Spleen (tissue), 11 donors: Measurements from ENCODE around the gene TMEM223. TPM values are rescaled to one million over a fixed set of nuclear protein-coding genes. Genes with fewer than 3 reads are reported as not detected.

Source experiments
- DNase-seq: peaks from one replicate; pipeline ENCODE4 v3.0.0-alpha.2; 2020
- H3K27ac ChIP-seq, 8 donors: fragments of 200-600 bp; sonication (generic) in 7 of 8; 1 replicate in 4 of 8; 2 replicates in 4 of 8; pipeline versions ENCODE4 v1.5.0 to v1.8.0; 2016 to 2021; ENCODE audit warnings: inconsistent platforms in 4 of 8, mild to moderate bottlenecking in 4 of 8, moderate library complexity in 1 of 8
- H3K27me3 ChIP-seq, 7 donors: fragments of 200-600 bp; sonication (generic) in 6 of 7; replicated peaks in 1 of 7; 1 replicate in 4 of 7; 2 replicates in 3 of 7; pipeline versions ENCODE4 v1.5.0 to v1.8.0; 2016 to 2021; ENCODE audit warnings: inconsistent platforms in 3 of 7, mild to moderate bottlenecking in 1 of 7
- H3K36me3 ChIP-seq, 6 donors: fragments of 200-600 bp; sonication (generic) in 5 of 6; 1 replicate in 4 of 6; 2 replicates in 2 of 6; pipeline versions ENCODE4 v1.5.0 to v1.8.0; 2016 to 2021; ENCODE audit warnings: inconsistent platforms in 2 of 6
- H3K4me1 ChIP-seq, 6 donors: fragments of 200-600 bp; sonication (generic) in 5 of 6; 1 replicate in 3 of 6; 2 replicates in 3 of 6; pipeline versions ENCODE4 v1.5.0 to v1.8.0; 2016 to 2021; ENCODE audit warnings: inconsistent platforms in 3 of 6
- H3K4me3 ChIP-seq, 8 donors: fragments of 200-600 bp; sonication (generic) in 7 of 8; 1 replicate in 4 of 8; 2 replicates in 4 of 8; pipeline versions ENCODE4 v1.5.0 to v1.8.0; 2016 to 2021; ENCODE audit warnings: inconsistent platforms in 4 of 8, mild to moderate bottlenecking in 4 of 8, moderate library complexity in 2 of 8
- H3K9me3 ChIP-seq, 8 donors: fragments of 200-600 bp; sonication (generic) in 7 of 8; 1 replicate in 4 of 8; 2 replicates in 4 of 8; pipeline versions ENCODE4 v1.5.0 to v1.8.0; 2016 to 2021; ENCODE audit warnings: inconsistent platforms in 4 of 8
- POLR2A ChIP-seq, 3 donors: fragments of 450-650 bp; IDR thresholded peaks; one replicate each; pipeline ENCODE4 v1.5.1; 2017; ENCODE audit warnings: antibody characterized with exemption in 3 of 3, mild to moderate bottlenecking in 1 of 3
- POLR2AphosphoS5 ChIP-seq, 3 donors: sonication (generic); formaldehyde crosslinking; IDR thresholded peaks; one replicate each; pipeline ENCODE4 v1.5.1; 2017; ENCODE audit warnings: antibody characterized with exemption in 3 of 3
- WGBS, 5 donors: extraction: QIAGEN DNeasy Blood & Tissue Kit in 3 of 5; methylation state at CpG; one replicate each; pipeline versions ENCODE4 v1.1.5 to v1.1.7; 2013 to 2018; 5-methylcytosine and 5-hydroxymethylcytosine counted together
- intact Hi-C: fragments of 100-400 bp; cut with DNase I; formaldehyde crosslinking; loops from one replicate; pipeline ENCODE4 v1.15.0; 2023; ENCODE audit warnings: low total_unique reads
- polyA plus RNA-seq, 3 donors: library from polyadenylated mRNA; stranded (reverse); fragments of 200-250 nt; gene quantifications; one replicate each; pipeline ENCODE4 v1.2.1, GENCODE V29; 2013
- total RNA-seq, 7 donors: library from RNA; depleted of rRNA in 3 of 7; stranded (reverse); fragments of >200 nt in 3 of 7; fragmentation: NEBNext Ultra II Directional in 4 of 7; extraction: Animal tissue kit (Norgen Biotek cat#: 25700) in 4 of 7; gene quantifications; one replicate each; pipeline versions ENCODE4 v1.1.0 to v1.2.1, GENCODE V29; 2016 to 2021
- TF ChIP-seq, protein P1 (sequence below), 11 experiments: fragments of 200-600 bp in 7 of 11; fragments of 450-650 bp in 4 of 11; sonication (generic) in 4 of 11; IDR thresholded peaks in 8 of 11; conservative IDR thresholded peaks in 3 of 11; 1 replicate in 7 of 11; 2 replicates in 4 of 11; pipeline versions ENCODE4 v1.4.0 to v1.8.0; 2016 to 2021; ENCODE audit warnings: antibody characterized with exemption in 11 of 11, inconsistent platforms in 4 of 11, mild to moderate bottlenecking in 1 of 11
- donor health status: healthy with polysubstance abuse.
- donor health status: DM: no; HTN: no; CAD: no; lungs with moderate emphysema.
- donor health status: DM: no; HTN: no; CAD: no.
- donor health status: Bipolar disorder and iron deficiency.
- donor health status: healthy.
- donor health status: DM: no; HTN: no; CAD: no.
- donor health status: DM: yes; HTN: yes; CAD: no.

The TMEM223 gene
- total and polyA plus RNA-seq, 10 donors = 11.2 to 32.8 (median 21.0) TPM

DNA sequence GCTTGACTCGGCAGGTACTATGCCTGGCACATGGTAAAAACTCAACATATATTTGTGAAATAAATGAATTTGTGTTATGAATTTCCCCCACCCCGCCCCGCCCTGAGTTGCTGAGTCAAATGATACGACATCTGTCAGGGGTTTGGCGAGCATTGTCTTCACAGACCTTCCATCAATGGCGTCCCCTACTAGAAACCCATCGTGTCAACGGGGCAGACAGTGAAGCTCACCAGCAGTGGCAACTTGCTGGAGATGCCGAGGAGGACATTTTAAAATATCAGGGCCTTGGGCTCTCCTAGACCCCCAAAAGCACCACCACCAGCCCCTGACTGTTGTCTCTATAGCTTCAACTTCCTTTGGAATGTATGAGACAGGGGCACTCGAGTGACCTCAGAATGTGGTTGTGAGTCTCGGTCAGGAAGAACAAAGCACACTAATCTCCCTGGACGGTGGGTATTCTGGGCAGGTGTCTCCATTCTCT lies 14.2 kb upstream of the TMEM223 start:
- H3K27me3 ChIP-seq = no peaks in the 10 kb centered on the region
- H3K4me1 ChIP-seq = peaks cover 13 to 65% (median 42%) of the 10 kb centered on the region in 6 donors
- TF ChIP-seq, protein P1, sequence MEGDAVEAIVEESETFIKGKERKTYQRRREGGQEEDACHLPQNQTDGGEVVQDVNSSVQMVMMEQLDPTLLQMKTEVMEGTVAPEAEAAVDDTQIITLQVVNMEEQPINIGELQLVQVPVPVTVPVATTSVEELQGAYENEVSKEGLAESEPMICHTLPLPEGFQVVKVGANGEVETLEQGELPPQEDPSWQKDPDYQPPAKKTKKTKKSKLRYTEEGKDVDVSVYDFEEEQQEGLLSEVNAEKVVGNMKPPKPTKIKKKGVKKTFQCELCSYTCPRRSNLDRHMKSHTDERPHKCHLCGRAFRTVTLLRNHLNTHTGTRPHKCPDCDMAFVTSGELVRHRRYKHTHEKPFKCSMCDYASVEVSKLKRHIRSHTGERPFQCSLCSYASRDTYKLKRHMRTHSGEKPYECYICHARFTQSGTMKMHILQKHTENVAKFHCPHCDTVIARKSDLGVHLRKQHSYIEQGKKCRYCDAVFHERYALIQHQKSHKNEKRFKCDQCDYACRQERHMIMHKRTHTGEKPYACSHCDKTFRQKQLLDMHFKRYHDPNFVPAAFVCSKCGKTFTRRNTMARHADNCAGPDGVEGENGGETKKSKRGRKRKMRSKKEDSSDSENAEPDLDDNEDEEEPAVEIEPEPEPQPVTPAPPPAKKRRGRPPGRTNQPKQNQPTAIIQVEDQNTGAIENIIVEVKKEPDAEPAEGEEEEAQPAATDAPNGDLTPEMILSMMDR (IDR thresholded peaks at IDR 0.05 in 8 of 11, conservative IDR thresholded peaks at IDR 0.05 in 3 of 11) = no peak
- no peak for TF ChIP-seq POLR2AphosphoS5 (IDR thresholded peaks at IDR 0.05)
- TF ChIP-seq POLR2A (IDR thresholded peaks at IDR 0.05) = no peak
- no peaks in the 10 kb centered on the region for H3K9me3 ChIP-seq
- intact Hi-C loops = no loop called here
- H3K36me3 ChIP-seq = peaks cover 3 to 44% (median 26%) of the 10 kb centered on the region in 6 donors
- peak overlapping the region; percentile 68 to 94 (median 86) for H3K4me3 ChIP-seq
- peak overlapping the region; percentile 87 to 99 (median 96) for H3K27ac ChIP-seq
- DNase-seq = no peak
- 22 to 31% (median 28%) methylated on average over 12 of the region's 12 CpGs for WGBS, 5 donors

- intact Hi-C loops = no loop called here
- H3K27ac ChIP-seq = peak within 1 kb of the TSS; percentile 87 to 99 (median 96)
- peaks cover 4 to 51% (median 33%) of the 10 kb centered on the region in 6 donors for H3K36me3 ChIP-seq
- WGBS, 5 donors = 0 to 1% (median 1%) methylated on average over 27 to 77 of the region's 77 CpGs
- peak; percentile 98 for DNase-seq
- TF ChIP-seq POLR2AphosphoS5 (IDR thresholded peaks at IDR 0.05) (peak; percentile 100), POLR2A (IDR thresholded peaks at IDR 0.05) (peak; percentile 98 to 100 (median 99))
- TF ChIP-seq, protein P1 (IDR thresholded peaks at IDR 0.05 in 8 of 11, conservative IDR thresholded peaks at IDR 0.05 in 3 of 11) = peak in 8 of 11 experiments; percentile 9 to 53 (median 34)
- no peaks in the 10 kb centered on the region for H3K9me3 ChIP-seq
- H3K4me3 ChIP-seq = peak within 1 kb of the TSS; percentile 68 to 94 (median 86)
- no peaks in the 10 kb centered on the region for H3K27me3 ChIP-seq
- peaks cover 13 to 68% (median 43%) of the 10 kb centered on the region in 6 donors for H3K4me1 ChIP-seq
Observed at GRCh38 chr11:62805076-62805892, 13.5 kb upstream of the TMEM223 start, which contains the start of gene NXF1. Gene NXF1 (minus strand): TSS chr11:62805440. CDS start chr11:62805356, 84 bp downstream.

- Histone ChIP-seq H3K4me1 (peaks cover 13 to 68% (median 43%) of the 10 kb centered on the region in 6 donors), H3K27me3 (no peaks in the 10 kb centered on the region), H3K4me3 (peak overlapping the region; percentile 68 to 94 (median 86)), H3K27ac (peak overlapping the region; percentile 86 to 99 (median 96)), H3K9me3 (no peaks in the 10 kb centered on the region), H3K36me3 (peaks cover 11 to 56% (median 41%) of the 10 kb centered on the region in 6 donors)
- WGBS, 5 donors = 3 to 7% (median 4%) methylated on average over 14 of the region's 14 CpGs
- intact Hi-C loops = no loop called here
- no peak for DNase-seq
- TF ChIP-seq, protein P1 (IDR thresholded peaks at IDR 0.05 in 8 of 11, conservative IDR thresholded peaks at IDR 0.05 in 3 of 11) = no peak
- TF ChIP-seq POLR2AphosphoS5 (IDR thresholded peaks at IDR 0.05) = no peak
- TF ChIP-seq POLR2A (IDR thresholded peaks at IDR 0.05) = no peak
Observed at GRCh38 chr11:62804310-62805075, 12.7 kb upstream of the TMEM223 start.
